Retina (tissue), 1 donor: ENCODE measurements around the gene BRSK2.
A peak's percentile ranks its signal among the peaks of the same experiment; 100 is the strongest.
"Not testable (repeated sequence)": the region's sequence is repeated elsewhere in the genome, so short reads cannot be mapped to it uniquely, and the experiment has no call there.

Experiments used
- DNase-seq: peaks from one replicate; pipeline ENCODE4 v3.0.0-alpha.2; 2016

The BRSK2 gene

DNA sequence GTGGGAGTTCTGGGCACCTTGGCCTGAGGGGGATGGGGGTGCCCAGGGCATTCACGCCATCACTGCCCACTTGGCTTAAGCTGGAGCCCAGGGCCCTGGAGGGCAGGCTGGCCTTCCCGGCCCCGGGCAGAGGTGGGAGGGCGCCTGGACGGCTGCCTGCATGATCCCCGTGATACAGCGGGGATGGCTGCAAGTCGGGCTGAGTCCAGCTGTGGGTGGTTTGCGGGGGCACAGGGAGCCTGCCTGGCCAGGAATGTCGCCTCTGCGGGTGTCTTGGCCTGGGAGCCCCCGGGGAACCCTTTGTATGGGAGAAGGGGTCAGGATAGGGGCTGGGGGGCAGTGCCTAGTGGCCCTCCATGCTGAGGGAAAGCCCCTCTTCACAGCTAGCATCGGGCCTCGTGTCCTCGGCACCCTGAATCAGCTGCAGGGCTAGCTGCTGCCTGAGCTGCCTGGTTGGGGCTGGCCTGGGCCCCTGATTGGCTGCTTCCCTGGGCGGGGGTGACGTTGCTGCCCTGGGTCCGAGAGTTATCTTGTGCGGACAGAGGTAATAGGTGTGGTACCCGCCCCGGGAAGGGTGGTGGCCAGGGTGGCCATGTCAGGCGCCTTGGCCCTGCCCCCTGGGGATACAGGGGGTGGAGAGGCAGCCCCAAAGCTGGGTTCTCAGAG, 8.3 kb downstream of the BRSK2 start:
- no peak for DNase-seq

DNA sequence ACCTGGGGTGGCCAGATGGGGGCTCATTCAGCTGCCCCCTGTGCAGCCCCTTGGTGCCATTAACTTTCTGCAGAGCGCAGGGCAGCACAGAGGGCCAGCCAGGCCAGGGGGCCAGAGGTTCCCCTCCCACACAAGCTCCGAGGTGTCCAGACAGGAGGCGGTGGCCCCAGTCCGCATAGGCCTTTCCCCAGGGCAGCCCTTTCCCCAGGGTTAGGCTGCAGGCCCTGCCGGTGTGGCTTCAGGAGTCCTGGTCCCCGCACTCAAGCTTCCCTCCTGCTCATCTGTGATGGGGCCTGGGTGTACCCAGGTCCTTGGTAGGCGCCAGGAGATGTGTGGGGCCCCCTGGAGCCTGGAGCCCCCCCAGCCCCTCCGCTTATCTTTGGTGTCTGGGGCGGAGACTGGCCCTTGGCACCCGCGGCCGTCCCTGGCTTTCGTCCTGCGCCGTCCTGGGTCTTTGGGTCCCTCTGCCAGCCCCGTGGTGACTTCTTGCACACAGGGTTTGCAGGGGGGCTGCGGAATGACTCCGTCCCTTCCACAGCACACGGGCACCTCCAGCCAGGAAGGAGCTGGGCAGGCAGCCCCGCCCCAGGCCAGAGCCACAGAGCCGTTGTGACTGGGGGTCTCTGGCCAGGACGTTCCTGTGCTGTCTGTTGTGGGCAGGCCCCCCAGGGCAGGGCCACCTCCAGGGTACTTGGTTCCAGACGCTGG, 8.9 kb downstream of the BRSK2 start:
- DNase-seq, result no peak

DNA sequence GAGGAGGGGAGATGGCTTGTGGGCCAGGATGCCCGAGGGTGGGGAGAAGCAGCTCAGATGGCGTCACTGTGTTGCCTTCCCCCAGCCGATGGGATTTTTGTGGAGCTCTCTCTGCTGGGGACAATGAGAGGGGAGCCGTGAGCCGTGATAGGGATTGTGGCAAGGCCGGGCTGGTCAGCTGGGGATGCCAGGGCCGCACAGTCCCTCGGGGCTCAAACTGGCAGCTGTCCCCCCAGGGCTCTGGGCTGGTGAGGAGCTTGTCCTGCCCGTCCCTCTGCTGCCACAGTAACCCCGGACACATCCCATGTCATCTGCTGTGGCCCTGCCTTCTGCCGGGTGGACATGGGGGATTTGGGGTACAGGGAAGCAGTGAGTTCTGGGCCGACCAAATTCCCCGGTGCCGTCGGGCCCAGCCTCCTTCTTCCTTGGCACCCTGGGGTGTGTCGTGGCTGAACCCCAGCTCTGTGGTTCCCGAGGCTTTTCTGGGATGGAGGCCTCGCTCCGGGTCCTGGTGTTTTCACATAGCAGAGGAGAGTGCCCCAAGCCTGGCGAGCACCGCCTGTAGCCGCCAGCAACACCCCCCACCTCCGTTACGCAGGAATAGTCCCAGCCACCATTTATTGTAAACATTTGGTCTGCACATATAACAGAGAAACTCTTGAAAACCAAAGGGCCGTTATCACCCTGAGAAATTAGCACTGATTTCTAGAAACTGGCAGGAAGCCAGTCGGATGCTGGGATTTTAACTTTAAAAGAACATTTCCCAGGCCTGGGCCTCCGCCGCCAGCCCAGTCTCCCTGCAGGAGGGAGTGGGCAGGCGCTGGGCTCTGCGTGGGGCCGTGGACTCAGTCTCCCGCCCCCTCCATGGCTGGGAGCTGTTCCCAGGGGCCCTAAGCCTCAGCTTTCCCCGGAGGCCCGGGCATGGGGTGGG, 9.9 kb downstream of the BRSK2 start:
- no peak for DNase-seq

DNA sequence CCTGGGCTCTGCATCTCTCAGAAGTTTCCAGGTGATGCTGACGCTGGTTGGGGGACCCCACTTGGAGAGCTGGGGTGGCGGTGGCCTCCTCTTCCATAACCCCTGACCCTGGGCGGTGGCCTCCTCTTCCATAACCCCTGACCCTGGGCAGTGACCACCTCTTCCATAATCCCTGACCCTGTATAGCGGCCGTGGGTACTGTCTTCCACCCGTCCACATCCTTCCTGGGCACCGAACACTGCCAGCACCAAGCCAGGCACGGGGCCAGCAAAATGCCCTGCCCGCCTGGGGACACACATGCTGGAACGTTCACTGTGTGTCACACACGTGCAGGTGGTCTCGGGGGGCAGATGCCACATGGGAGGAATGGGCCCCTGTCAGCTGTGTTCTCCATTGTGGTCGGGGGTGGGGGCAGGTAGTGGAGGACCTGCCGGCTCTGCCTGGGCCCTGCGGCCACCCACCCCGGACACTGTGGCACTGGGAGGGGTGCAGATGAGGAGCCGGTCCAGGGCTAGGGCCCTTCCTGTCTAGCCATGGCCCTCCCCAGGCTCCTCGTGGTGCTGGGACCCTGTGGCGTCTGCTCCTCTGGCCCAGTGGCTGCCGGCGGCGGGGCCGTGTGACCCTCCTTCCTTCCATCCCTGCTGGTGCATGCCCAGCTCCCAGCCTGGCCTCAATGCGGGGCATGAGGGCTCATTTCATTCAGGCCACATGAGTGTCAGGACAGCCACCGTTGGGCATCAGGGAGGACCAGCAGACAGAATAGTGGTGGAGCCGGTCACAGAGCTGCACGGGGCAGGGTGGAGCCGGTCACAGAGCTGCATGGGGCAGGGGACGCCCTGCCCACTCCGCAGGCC, 10.8 kb downstream of the BRSK2 start:
- DNase-seq, result no peak

DNA sequence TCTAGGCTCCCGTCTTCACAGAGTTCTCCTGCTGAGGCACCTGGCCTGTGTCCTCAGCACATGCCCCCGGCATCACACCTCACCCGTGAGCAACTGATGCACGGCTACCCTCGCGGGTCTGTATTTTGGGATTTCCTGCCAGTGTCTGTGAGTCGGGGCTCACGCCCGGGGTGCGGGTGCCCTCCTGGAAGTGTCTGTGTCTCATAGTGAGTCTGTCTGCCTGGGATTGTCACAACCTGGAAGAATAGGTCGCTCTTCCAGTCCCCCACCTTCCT, 11.4 kb downstream of the BRSK2 start:
- no peak for DNase-seq

DNA sequence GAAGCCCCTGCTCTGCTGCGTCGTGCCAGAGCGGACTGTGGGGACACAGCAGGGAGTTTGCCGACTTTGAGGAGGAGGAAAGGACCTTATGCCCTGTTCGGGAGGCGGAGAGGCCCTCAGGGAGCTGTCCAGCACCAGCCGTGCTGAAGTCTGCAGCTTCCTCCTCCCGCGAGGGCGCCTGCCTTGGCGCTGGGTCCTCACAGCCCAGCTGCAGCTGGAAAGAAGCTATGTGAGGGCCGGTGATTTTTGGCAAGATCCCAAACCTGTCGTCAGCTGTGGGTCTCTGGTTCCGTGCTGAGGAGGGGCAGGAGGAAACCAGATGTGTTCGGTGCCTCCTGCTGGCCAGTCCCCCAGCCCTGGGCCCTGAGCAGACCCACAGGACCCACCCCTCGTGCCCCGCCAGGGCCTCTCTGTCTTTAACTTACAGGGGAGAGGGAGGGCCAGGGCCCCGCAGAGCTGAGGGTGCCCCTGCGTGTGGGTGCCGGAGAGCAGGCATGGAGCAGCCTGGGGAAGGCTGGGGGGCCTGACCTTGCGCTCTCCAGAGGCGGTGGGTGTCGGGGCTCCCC, 12.0 kb downstream of the BRSK2 start:
- peak; percentile 76 for DNase-seq

DNA sequence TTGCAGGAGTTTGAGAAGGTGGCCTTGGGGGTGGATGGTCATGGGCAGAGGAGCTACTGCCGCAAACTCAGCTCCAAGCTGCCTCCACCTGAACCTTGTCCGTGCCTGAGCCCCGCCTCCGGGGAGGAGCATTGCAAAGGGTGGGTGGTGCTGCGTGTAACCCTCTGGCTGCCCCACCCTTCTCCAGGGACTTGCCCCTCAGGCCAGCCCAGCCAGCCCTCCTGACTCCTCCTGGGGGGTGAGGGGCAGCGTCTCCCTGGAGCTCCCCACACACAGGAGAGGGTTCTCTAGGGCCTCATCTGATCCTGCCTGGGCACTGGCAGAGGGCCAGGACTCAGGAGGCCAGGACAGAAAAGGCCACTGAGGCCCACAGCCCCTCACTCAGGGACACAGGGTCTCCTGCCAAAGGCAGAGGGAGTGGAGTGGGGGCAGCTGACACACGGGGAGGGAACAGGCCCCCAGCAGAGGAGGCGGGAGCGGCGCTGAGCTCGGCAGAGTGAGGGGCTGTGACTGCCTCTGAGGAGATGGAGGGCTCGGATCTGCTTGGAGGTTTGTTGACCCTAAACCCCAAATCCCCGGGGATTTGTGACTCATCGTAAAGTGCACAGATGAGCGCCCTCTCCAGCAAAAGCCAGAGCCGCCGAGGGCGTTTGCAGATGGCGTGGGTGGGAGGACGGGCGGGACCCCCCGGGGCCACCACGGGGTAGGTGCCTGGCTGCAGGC, 12.8 kb downstream of the BRSK2 start:
- no peak for DNase-seq

DNA sequence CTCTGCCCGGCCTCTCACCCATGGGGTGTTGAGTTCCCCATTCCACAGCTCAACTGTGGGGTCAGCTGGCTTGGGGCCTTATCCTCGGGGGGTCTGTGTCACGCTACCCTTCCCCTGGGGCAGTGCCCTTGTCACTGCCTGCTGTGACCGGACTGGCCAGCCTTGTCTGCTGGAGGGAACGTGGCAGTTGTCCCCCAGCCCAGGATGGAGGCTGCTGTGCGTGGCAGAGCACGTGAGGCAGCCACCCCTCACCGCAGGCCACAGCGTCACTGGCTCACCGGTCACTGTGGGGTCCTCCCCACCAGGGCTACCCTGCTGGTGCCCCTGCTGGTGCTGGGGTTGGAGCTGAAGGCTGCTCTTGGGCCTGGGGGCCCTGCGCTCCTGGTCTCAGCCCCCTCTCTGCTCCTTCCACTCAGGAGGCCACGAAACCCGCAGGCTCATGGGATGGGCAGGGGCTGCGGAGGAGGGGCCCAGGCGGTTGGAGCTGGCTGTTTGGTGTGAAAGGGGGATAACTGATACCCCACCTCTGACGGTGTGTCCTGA, 13.4 kb downstream of the BRSK2 start:
- no peak for DNase-seq

DNA sequence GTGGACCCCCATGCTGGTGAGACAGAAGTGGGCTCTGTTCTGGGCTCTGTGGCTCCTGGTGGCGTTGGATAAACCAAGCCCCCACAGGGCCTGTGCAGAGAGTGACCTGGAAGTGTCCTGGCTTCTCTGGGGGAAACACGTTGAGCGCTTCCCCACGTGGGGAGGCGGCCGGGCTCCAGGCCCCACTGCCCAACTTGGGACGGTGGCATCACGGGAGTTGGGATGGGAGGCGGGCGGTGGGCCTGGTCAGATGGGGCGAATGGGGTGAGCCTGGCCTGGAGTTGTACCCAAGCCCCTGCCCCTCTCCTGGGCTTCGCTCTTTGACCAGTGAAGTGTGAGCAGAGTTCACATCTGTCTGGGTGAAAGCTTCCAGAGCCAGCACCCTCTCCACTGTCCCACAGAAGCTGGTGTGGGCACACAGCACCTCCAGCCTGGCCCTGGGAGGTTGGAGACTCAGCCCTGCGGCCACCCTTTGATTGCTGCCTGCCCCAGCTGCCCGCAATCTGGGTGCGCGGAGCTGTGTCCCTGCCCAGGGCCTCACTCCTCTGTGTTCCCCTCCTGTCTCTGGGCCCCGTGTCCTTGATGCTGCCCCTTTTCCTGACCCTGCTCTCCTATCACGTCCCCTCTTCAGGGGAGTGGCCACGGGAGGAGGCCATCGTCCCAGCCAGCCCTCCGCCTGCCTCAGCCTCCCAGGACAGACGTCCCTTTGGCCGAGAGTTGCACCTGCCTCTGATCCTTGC, 14.2 kb downstream of the BRSK2 start:
- no peak for DNase-seq

DNA sequence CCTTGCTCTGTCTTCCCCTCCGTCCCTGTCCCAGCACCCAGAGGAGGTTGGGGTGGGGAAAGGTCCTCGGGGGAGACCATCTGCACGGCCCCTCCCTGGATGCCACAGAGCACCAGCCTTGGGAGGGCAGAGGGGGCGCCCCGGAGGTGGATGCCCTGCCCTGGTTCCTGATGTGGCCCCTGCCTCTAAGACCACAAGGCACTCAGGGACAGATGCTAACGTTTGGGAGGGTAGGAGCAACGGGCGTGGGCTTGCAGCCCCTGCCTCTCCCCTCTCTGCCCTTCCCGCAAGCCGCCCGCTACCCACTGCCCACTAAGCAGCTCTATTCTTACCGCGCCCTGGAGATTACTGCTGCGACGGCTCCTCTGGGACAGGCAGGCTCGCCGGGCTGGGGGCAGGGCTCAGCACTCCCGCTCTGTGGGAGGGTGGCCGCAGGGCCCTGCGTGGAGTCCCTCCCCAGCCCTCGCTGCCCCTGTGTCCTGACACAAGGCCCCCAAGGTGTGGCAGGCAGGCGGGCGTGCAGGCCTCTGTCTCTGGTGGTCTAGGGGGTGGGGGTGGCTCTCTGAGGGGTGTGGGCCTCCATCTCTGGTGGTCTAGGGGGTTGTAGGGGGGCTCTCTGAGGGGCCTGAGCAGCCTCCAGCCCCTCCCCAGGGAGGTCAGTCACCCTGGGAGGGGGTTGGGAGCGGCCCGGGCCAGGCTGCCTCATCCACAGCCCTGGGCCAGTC, 14.9 kb downstream of the BRSK2 start:
- no peak for DNase-seq

DNA sequence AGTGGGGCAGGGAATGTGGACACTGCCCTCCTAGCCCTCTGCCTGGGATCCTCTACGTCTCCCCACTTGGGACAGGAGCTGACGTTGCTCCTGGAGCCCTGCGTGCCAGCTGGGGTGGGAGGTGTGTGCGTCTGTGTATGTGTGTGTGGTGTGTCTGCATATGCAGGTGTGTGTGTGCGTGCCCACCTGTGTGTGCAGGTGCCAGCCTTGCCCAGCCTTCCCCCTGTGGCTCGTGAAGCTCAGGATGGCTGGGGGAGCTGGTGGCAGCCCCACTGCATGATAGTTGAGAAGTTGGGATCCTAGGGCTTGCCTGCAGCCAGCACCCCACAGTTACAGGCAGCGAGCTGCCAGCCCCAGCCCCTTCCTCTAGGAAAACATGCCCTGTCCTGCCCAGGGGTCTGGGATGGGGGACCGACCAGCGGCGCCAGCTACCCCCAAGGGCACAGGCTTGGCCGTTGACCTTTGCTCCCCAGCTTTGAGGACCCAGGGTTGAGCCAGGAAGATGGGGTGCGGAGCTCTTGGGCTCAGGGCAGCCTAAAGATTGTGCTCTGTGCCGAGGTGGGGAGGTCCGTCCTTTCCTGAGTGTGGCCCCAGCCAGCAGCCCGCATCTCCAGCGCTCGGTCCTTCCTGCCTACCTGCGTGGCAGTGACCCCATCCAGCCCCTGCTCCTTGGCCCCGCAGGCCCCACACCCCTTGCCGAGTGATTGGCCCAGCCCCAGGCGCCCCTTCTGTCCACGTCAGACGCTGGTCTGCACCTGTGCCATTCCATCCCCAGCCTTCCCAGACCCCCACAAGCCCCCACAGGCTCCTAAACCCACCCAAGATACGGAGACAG, 15.7 kb downstream of the BRSK2 start:
- no peak for DNase-seq

DNA sequence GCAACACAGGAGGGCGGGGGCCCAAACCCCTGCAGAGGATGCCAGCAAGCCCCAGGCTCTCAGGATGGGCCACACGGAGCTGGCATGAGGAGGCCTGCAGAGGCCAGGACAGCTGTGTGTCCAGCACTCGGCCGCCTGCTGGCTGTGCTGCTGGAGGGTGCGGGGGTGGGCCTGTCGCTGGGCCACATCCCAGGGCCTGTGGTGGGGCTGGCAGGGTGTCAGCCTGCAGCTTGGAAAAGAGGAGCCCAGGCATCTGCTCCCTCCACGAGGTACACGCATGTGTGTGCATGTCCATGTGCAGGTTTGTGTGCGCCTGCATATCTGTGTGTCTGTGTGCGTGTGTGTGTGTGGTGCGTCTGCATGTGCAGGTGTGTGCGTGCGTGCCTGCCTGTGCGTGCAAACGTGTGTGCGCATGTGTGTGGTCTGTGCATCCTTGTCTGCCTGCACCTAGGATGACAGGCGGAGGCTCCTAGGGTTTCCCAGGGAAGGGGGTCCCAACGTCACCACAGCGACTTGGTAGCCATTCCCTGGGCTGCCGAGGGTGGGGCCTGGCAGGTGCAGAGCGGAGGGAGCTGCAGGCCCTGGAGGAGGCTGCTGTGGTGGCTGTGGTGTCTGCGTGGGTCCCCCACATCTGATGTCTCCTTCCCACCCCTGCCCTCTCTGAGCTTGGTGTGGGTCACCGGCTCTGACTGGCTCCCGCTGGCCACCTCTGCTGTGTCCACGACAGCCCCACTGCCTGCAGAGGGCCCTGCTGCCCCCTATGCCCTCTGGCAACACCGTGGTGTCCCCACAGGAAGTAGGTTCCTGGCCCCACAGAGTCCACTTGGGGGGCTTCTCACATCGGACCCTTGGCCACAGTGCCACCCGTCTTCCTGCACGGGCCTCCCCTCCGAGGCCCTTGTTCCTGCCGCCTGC, 17.1 kb downstream of the BRSK2 start:
- no peak for DNase-seq

DNA sequence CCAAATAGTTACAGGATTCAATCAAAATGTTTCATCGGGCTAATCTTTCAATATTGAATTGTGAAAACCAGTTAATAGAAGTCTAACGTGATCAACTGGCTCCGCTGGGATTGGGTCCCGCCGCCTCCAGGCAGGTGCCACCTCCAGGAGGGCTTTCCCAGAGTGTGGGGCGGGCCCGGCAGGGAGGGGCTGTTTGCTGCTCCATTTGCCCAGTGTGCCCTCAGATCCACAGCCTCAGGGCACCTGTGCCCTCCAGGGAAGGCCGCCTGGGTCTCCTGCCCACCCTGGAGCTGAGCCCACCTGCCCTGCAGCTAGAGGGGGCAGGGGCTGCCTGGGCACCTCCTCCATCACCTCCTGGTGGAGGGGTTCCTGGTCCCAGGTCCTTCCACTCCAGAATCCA, 17.9 kb downstream of the BRSK2 start:
- DNase-seq, result no peak

DNA sequence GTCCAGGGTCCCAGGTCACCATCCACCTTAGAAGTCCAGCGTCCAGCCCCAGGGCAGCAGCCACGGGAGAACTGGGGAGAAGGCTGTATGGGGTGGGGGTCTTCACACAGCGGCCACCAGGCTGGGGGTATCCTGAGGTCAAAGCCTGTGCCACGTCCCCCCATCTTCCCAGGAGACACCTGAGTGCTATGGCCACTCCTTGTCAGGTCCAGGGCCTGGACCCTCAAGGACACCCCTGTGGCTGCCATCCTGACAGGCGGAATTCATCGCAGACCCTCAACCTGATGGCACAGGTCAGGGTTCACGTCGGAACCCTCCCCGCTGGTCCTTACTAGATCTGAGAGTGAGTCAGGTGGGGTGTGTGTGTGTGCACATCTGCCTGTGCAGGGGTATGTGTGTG, 18.6 kb downstream of the BRSK2 start:
- no peak for DNase-seq

DNA sequence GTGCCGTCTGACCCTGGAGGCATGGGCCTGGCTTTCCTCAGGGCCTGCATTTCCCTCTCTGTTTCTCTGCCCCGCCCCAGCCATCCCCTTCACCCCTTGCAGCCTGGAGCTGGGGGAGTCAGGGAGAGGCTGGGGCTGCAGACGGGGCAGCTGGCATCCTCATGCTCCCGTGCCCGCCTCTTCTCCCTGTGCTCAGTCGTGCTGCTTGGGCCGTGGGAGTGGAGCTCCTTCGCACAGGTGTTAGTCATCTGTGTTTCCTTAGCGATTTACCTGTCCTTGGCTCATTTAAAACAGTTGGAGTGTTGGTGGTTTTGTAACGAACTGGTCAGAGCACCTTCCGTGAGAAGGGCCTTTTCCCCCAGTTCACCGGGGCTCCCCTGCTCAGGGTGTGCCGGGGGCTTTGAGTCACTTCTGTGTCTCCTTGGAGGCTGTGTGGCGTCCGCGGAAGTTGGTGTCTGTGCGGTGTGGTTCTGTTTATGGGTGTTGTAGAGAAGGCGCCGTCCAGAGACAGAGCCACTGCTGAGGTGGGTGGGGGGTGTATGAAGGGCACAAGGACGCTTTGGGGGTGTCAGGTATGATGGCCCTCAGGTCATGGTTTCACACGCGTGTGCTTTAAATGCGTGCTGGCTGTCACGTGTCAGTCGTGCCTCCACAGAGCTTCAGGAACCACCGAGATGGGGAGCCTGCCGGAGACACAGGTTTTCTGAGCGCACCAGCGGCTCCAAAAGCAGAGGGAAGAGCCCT, 19.5 kb downstream of the BRSK2 start:
- DNase-seq, result no peak

DNA sequence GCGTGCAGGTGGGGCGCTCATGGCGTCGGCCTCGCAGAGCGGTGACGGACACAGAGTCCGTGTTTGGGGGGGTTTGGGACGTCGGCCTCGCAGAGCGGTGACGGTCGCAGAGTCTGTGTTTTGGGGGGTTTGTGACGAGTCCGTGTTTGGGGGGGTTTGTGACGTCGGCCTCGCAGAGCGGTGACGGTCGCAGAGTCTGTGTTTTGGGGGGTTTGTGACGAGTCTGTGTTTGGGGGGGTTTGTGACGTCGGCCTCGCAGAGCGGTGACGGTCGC, 20.1 kb downstream of the BRSK2 start:
- DNase-seq, result not testable (repeated sequence)
